HG02571 (cell line): ENCODE data around the gene SMDT1.
"Not testable (repeated sequence)": the region's sequence is repeated elsewhere in the genome, so short reads cannot be mapped to it uniquely, and the experiment has no call there.

ENCODE experiments used
- ATAC-seq: cut with Tn5 transposase; IDR thresholded peaks from one replicate; pipeline ENCODE4 v1.9.1; 2021; ENCODE audit warnings: mild to moderate bottlenecking, moderate library complexity; ENCODE audit not compliant: unreplicated experiment

SMDT1 gene

DNA sequence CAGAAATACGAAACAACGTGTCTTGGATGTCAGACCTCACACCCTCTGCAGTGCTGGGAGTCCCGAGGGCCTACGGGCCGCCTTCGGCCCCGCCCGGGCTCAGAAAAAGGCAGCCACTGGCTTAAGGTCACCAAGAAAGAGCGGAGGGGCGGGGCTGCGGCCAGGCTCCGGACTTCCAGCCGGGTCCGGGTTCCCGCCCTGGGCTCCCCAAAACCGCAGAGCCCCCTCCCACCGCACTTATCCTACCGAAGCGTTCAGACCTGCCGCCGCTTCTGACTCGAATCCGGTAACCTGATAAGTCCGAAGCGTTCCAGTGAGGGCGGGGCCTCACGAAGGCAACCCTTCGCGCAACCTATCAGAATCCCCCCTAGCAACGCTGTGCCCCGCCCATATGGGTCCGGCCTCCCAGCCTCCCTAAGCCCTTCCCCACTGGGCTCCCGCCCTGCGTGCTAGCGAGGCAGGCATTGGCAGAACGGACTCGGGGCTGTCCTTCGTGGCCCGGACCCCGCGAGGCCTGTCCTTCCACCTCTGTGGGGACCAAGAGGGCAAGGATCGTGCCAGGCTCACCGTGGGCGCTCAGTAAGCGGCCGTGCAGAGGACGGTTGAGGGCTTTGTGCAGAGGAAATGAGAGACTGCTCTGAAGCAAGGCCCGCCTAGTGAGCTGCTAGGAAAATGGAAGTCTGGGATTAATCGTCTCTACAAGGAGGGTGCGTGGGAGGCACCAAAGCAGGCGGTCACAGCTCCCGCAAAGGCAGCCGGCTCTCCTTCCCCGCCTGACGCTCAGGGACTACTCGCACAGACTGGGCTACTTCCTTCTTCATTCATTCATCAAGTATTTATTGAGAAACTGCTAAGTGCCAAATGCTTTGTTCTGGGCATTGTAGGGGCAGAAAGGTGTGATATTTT is 8.7 kb upstream of the SMDT1 start, which contains the start of gene NAGA:
Gene NAGA, minus strand, starts transcription at position 296 of the 906 bp plus-strand sequence. CDS start 515 bp downstream, outside the sequence.
- ATAC-seq: peak; percentile 92

- not testable (repeated sequence) for ATAC-seq
Measured at GRCh38 chr22:42071508-42071907, 8.0 kb upstream of the SMDT1 start.

GRCh38 chr22:42072606-42073330 is 6.7 kb upstream of the SMDT1 start:
- ATAC-seq: no peak

- no peak for ATAC-seq
Measured at GRCh38 chr22:42073621-42074041, 5.9 kb upstream of the SMDT1 start.

- no peak for ATAC-seq
Measured at GRCh38 chr22:42074132-42074811, 5.2 kb upstream of the SMDT1 start, which contains the start of gene PHETA2. TSS of gene PHETA2 (plus strand) at chr22:42074248. CDS start at chr22:42077294, 3,046 bp downstream.

GRCh38 chr22:42074846-42075676 is 4.4 kb upstream of the SMDT1 start:
- no peak for ATAC-seq

GRCh38 chr22:42076764-42077485 is 2.6 kb upstream of the SMDT1 start:
- ATAC-seq: no peak

DNA sequence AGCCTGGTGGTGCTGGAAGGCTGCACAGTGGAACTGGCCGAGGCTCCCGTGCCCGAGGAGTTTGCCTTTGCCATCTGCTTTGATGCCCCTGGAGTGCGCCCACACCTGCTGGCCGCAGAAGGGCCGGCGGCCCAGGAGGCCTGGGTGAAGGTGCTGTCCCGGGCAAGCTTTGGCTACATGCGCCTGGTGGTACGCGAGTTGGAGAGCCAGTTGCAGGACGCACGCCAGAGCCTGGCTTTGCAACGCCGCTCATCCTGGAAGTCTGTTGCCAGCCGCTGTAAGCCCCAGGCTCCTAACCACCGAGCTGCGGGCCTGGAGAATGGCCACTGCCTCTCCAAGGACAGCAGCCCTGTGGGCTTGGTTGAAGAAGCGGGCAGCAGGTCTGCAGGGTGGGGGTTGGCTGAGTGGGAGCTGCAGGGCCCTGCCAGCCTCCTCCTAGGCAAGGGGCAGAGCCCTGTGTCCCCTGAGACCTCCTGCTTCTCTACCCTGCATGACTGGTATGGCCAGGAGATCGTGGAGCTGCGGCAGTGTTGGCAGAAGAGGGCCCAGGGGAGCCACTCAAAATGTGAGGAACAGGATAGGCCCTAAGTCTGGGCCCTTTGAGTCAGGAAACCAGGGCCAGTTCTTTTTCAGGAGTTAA is 1.9 kb upstream of the SMDT1 start:
- no peak for ATAC-seq

DNA sequence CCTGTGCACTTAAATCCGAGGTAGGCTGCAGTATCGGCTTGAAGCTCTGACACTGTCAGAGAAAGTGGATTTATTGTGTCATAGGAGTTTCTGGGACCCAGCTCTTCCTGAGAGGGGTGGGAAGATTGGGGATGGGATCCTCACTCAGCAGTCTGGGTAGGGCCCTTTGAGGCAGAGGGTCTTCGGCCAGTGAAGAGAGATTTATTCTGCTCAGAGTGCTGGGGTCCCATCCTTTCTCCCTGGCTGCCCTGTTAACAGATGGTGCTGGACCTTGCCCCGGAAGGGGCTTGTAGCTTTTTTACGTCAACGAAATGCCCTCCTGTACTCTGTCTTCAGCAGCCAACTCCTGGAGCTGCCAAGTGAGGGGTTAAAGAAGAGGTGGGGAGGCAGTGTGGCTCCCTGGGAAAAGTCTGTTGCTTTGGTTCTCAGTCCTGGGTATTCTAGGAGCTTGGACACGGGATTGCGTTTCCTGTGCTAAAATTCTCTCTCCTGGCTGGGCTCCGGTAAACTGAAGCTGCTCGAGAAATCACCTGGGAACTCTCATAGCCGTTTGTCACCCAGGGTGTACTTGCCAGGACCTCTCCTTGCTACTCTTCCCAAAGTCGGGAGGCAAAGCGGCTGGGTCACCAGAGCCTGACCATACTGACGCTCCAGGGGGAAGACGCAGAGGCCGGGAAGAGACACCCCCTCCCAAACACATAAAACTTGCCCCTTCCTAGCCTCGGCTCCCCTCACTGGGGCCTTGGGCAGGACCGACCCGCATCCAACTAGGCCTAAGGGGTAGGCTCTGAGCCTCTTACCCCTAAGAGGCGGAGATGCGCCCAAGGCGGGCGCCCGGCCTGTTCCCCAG is 806 bp upstream of the SMDT1 start:
- no peak for ATAC-seq

GRCh38 chr22:42080287-42080686 is 787 bp downstream of the SMDT1 start:
- ATAC-seq: no peak

DNA sequence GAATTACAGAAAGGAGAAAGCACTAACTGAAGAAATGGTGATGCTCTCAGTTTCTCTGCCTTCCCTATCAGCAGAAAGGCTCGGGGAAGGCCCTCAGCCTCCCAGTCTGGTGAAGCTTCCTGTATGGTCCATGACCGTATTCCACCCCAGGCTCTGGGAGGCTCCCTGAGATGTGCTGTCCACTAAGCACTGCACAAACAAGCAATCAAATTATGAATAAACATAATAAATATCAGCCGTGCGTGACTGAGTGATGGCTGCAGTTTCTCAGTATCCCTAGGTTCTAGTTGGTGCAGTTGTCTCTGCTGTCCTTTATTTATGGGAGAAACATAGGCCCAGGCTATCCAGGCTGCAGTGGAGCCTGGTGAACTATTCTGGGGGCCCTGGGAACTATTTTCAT is 3.6 kb downstream of the SMDT1 start:
- no peak for ATAC-seq

DNA sequence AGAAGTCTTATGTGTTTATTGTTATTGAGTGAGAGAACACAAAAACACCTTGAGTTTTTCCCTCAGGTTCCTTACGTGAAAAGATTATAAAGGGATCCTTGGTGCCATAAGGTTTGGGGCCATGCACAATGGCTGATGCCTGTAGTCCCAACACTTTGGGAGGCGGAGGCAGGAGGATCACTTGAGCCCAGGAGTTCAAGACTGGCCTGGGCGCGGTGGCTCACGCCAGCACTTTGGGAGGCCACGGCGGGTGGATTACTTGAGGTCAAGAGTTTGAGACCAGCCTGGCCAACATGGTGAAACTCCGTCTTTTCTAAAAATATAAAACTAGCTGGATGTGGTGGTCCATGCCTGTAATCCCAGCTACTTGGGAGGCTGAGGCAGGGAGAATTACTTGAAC is 5.4 kb downstream of the SMDT1 start:
- no peak for ATAC-seq

- ATAC-seq: no peak
Measured at GRCh38 chr22:42086051-42086450, 6.6 kb downstream of the SMDT1 start.

GRCh38 chr22:42090596-42091454 is 11.3 kb downstream of the SMDT1 start, which contains the start of gene NDUFA6:
TSS of gene NDUFA6 (minus strand) at chr22:42090772. CDS start at chr22:42090744, 28 bp downstream.
- ATAC-seq: peak; percentile 90

GRCh38 chr22:42091455-42091782 is 11.9 kb downstream of the SMDT1 start:
- ATAC-seq: no peak

GRCh38 chr22:42101199-42101598 is 21.7 kb downstream of the SMDT1 start:
- no peak for ATAC-seq

GRCh38 chr22:42104332-42104860 is 24.9 kb downstream of the SMDT1 start:
- ATAC-seq: not testable (repeated sequence)
